Keratinocyte (primary cell): Measurements from ENCODE around the gene IFNAR1. TPM values are rescaled to one million over a fixed set of nuclear protein-coding genes. Genes with fewer than 3 reads are reported as not detected.

Experiments used
- DNase-seq: peaks from one replicate; pipeline ENCODE4 v3.0.0-alpha.2; 2011; ENCODE audit warnings: low read depth, missing footprints, low spot score
- FAIRE-seq: peaks from 2 replicates; lab custom pipeline; 2011; peaks lifted over from hg19 to GRCh38; lab: Jason Lieb, UNC
- H2AFZ ChIP-seq: 2 replicates; pipeline ENCODE4 v1.6.0; 2012; ENCODE audit warnings: low read length, control low read depth, inconsistent platforms; ENCODE audit not compliant: control insufficient read depth
- H3K27ac ChIP-seq: 2 replicates; pipeline ENCODE4 v1.5.1; 2011; ENCODE audit warnings: low read length; ENCODE audit not compliant: control insufficient read depth, insufficient read depth
- H3K27me3 ChIP-seq: 3 replicates; pipeline ENCODE4 v1.6.0; 2011; ENCODE audit warnings: low read length; ENCODE audit not compliant: control insufficient read depth, insufficient read depth; ENCODE audit errors: extremely low read depth
- H3K36me3 ChIP-seq, 2 experiments: 2 replicates in 1 of 2; 3 replicates in 1 of 2; pipeline ENCODE4 v1.5.1; 2011; ENCODE audit warnings: low read length in 2 of 2, mild to moderate bottlenecking in 1 of 2; ENCODE audit not compliant: control insufficient read depth in 2 of 2, insufficient read depth in 2 of 2; ENCODE audit errors: extremely low read depth in 1 of 2
- H3K4me1 ChIP-seq: 3 replicates; pipeline ENCODE4 v1.5.1; 2011; ENCODE audit warnings: low read length; ENCODE audit not compliant: control insufficient read depth, insufficient read depth; ENCODE audit errors: extremely low read depth
- H3K4me2 ChIP-seq: 3 replicates; pipeline ENCODE4 v1.6.0; 2011; ENCODE audit warnings: low read depth, low read length; ENCODE audit not compliant: control insufficient read depth, insufficient read depth; ENCODE audit errors: extremely low read depth
- H3K4me3 ChIP-seq, 3 experiments: fragments of 200-600 bp in 1 of 3; sonication (generic) in 1 of 3; 2 replicates in 2 of 3; 3 replicates in 1 of 3; pipeline ENCODE4 v1.5.1; 2011 to 2016; ENCODE audit warnings: low read length in 3 of 3, mild to moderate bottlenecking in 3 of 3, control low read depth in 2 of 3, inconsistent platforms in 1 of 3, low read depth in 1 of 3, mixed read lengths in 1 of 3, mixed run types in 1 of 3, moderate library complexity in 1 of 3; ENCODE audit not compliant: control insufficient read depth in 2 of 3, insufficient read depth in 2 of 3; ENCODE audit errors: extremely low read depth in 1 of 3
- H3K79me2 ChIP-seq: 2 replicates; pipeline ENCODE4 v1.6.0; 2012; ENCODE audit warnings: low read length; ENCODE audit not compliant: control insufficient read depth, insufficient read depth
- H3K9ac ChIP-seq: 3 replicates; pipeline ENCODE4 v1.6.0; 2011; ENCODE audit warnings: low read length; ENCODE audit not compliant: control insufficient read depth, insufficient read depth; ENCODE audit errors: extremely low read depth
- H3K9me1 ChIP-seq: 3 replicates; pipeline ENCODE4 v1.6.0; 2011; ENCODE audit warnings: low read length; ENCODE audit not compliant: control insufficient read depth, insufficient read depth; ENCODE audit errors: extremely low read depth
- H3K9me3 ChIP-seq: 2 replicates; pipeline ENCODE4 v1.5.1; 2012; ENCODE audit warnings: low read depth, low read length; ENCODE audit not compliant: control insufficient read depth
- H4K20me1 ChIP-seq: 3 replicates; pipeline ENCODE4 v1.6.0; 2011; ENCODE audit warnings: low read length; ENCODE audit not compliant: control insufficient read depth, insufficient read depth; ENCODE audit errors: extremely low read depth
- CTCF ChIP-seq, 3 experiments: IDR thresholded peaks in 1 of 3; conservative IDR thresholded peaks in 1 of 3; optimal IDR thresholded peaks in 1 of 3; 2 replicates in 2 of 3; 3 replicates in 1 of 3; pipeline versions ENCODE3 to v1.5.1; 2011; ENCODE audit warnings: low read length in 3 of 3, mild to moderate bottlenecking in 3 of 3, moderate library complexity in 2 of 3, control low read depth in 1 of 3, inconsistent platforms in 1 of 3; ENCODE audit not compliant: insufficient read depth in 2 of 3; ENCODE audit errors: extremely low read depth in 1 of 3
- EZH2 ChIP-seq: IDR thresholded peaks from one replicate; pipeline ENCODE4 v1.6.1; 2012; ENCODE audit warnings: inconsistent platforms, mild to moderate bottlenecking, low read length, moderate library complexity
- dilution Hi-C: fragments of 300-500 bp; cut with MboI; formaldehyde crosslinking; loops from one replicate; pipeline ENCODE4 v1.7.0; 2020; ENCODE audit warnings: low sequenced_read_pairs; ENCODE audit not compliant: extremely low pct_ligation_motif_present
- polyA plus RNA-seq, 5 experiments: library from polyadenylated mRNA; depleted of rRNA in 3 of 5; stranded (reverse) in 3 of 5; stranded (forward) in 1 of 5; unstranded in 1 of 5; fragments of >200 nt; gene quantifications; 1 replicate in 1 of 5; 2 replicates in 3 of 5; 3 replicates in 1 of 5; pipeline versions ENCODE4 v1.2.1 to v1.2.3, GENCODE V29; 2011 to 2012; ENCODE audit warnings: missing spikeins in 2 of 5, low read depth in 1 of 5, low replicate concordance in 1 of 5

Gene IFNAR1
- polyA plus RNA-seq, 1 donor (not counting 4 experiments of a cell fraction or from before 2014, with no cell fraction given): 12.6 TPM

DNA sequence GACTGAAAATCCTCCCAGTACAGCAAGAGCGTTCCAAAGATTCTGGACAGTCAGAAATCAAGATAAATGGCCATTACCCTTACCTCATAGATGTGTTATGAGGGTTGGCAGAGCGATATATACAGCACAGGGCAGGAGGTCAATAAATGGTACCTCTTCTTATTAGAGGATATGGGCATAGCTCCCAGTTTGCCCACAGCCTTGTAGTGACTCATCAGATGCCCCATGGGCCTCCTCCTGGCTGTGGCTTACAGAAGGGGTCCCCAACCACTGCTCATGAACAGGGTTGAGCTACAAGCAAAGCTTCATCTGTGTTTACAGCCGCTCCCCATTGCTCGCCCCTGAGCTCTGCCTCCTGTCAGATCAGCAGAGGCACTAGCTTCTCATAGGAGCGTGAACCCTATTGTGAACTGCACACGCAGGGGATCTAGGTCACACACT, 71.1 kb downstream of the IFNAR1 start:
- H3K4me3 ChIP-seq: no peak overlapping the region
- no peak for TF ChIP-seq CTCF (optimal IDR thresholded peaks at IDR 0.05 in 1 of 3, IDR thresholded peaks at IDR 0.05 in 1 of 3, conservative IDR thresholded peaks at IDR 0.05 in 1 of 3; ENCODE audit: extremely low read depth in 1 of 3, insufficient read depth in 2 of 3, low read length in 3 of 3)
- TF ChIP-seq EZH2: no peak
- FAIRE-seq (no peak), DNase-seq (no peak)
- H3K27ac ChIP-seq: no peak overlapping the region
- dilution Hi-C loops: no loop called here
- H3K79me2 ChIP-seq: no peaks in the 10 kb centered on the region
- no peaks in the 10 kb centered on the region for H3K9me1 ChIP-seq
- H3K9me3 ChIP-seq: no peaks in the 10 kb centered on the region
- H3K27me3 ChIP-seq: no peaks in the 10 kb centered on the region
- no peaks in the 10 kb centered on the region for H3K36me3 ChIP-seq
- no peak overlapping the region for H3K4me2 ChIP-seq
- H3K9ac ChIP-seq: no peak overlapping the region
- peaks cover 5% of the 10 kb centered on the region for H3K4me1 ChIP-seq
- H4K20me1 ChIP-seq: no peaks in the 10 kb centered on the region
- no peak overlapping the region for H2AFZ ChIP-seq

- H3K79me2 ChIP-seq: no peaks in the 10 kb centered on the region
- H3K4me2 ChIP-seq: no peak overlapping the region
- H3K9me3 ChIP-seq: no peaks in the 10 kb centered on the region
- no peak overlapping the region for H2AFZ ChIP-seq
- no peak overlapping the region for H3K27ac ChIP-seq
- TF ChIP-seq CTCF (optimal IDR thresholded peaks at IDR 0.05 in 1 of 3, IDR thresholded peaks at IDR 0.05 in 1 of 3, conservative IDR thresholded peaks at IDR 0.05 in 1 of 3; ENCODE audit: extremely low read depth in 1 of 3, insufficient read depth in 2 of 3, low read length in 3 of 3): no peak
- TF ChIP-seq EZH2: no peak
- no peaks in the 10 kb centered on the region for H3K36me3 ChIP-seq
- no peaks in the 10 kb centered on the region for H3K9me1 ChIP-seq
- H3K4me1 ChIP-seq: peaks cover 5% of the 10 kb centered on the region
- H3K27me3 ChIP-seq: no peaks in the 10 kb centered on the region
- dilution Hi-C loops: no loop called here
- no peaks in the 10 kb centered on the region for H4K20me1 ChIP-seq
- no peak overlapping the region for H3K9ac ChIP-seq
- FAIRE-seq (no peak), DNase-seq (no peak)
- H3K4me3 ChIP-seq: no peak overlapping the region
These were observed 71.7 kb downstream of the IFNAR1 start for GRCh38 chr21:33396436-33396835.
